Astrocyte (in vitro differentiated cells and primary cell): ENCODE measurements around the gene BTBD16. TPM values are rescaled to one million over a fixed set of nuclear protein-coding genes. Genes with fewer than 3 reads are reported as not detected.

Source experiments
- DNase-seq: peaks from one replicate; pipeline ENCODE4 v3.0.0-alpha.2; 2010; ENCODE audit warnings: low read depth
- FAIRE-seq: peaks from 2 replicates; lab custom pipeline; 2011; peaks lifted over from hg19 to GRCh38; lab: Jason Lieb, UNC
- H2AFZ ChIP-seq: 2 replicates; pipeline ENCODE4 v1.6.0; 2012; ENCODE audit warnings: low read depth, low read length, inconsistent platforms
- H3K27ac ChIP-seq: 2 replicates; pipeline ENCODE4 v1.5.1; 2011; ENCODE audit warnings: low read depth, low read length, inconsistent platforms
- H3K27me3 ChIP-seq: 2 replicates; pipeline ENCODE4 v1.6.0; 2011; ENCODE audit warnings: low read length, inconsistent platforms; ENCODE audit not compliant: insufficient read depth
- H3K36me3 ChIP-seq: 2 replicates; pipeline ENCODE4 v1.5.1; 2011; ENCODE audit warnings: low read length, inconsistent platforms; ENCODE audit not compliant: insufficient read depth
- H3K4me1 ChIP-seq: 2 replicates; pipeline ENCODE4 v1.5.1; 2011; ENCODE audit warnings: low read length, inconsistent platforms; ENCODE audit not compliant: insufficient read depth
- H3K4me2 ChIP-seq: 2 replicates; pipeline ENCODE4 v1.6.0; 2012; ENCODE audit warnings: low read length, inconsistent platforms
- H3K4me3 ChIP-seq: 2 replicates; pipeline ENCODE4 v1.5.1; 2011; ENCODE audit warnings: low read depth, mild to moderate bottlenecking, low read length, inconsistent platforms; ENCODE audit not compliant: insufficient read depth
- H3K79me2 ChIP-seq: 2 replicates; pipeline ENCODE4 v1.6.0; 2012; ENCODE audit warnings: mild to moderate bottlenecking, low read length, inconsistent platforms; ENCODE audit not compliant: insufficient read depth
- H3K9ac ChIP-seq: 2 replicates; pipeline ENCODE4 v1.6.0; 2012; ENCODE audit warnings: mild to moderate bottlenecking, low read length, inconsistent platforms
- H3K9me3 ChIP-seq: 2 replicates; pipeline ENCODE4 v1.5.1; 2012; ENCODE audit warnings: low read depth, mild to moderate bottlenecking, low read length, inconsistent platforms; ENCODE audit not compliant: insufficient read depth
- H4K20me1 ChIP-seq: 2 replicates; pipeline ENCODE4 v1.6.0; 2012; ENCODE audit warnings: low read length, inconsistent platforms; ENCODE audit not compliant: insufficient read depth
- H3K27ac Mint-ChIP-seq: one replicate; pipeline ENCODE4 v1.8.0; 2021; ENCODE audit warnings: mild to moderate bottlenecking, mixed read lengths; ENCODE audit not compliant: unreplicated experiment
- H3K27me3 Mint-ChIP-seq: one replicate; pipeline ENCODE4 v1.8.0; 2021; ENCODE audit warnings: low read depth, mixed read lengths; ENCODE audit not compliant: unreplicated experiment
- H3K36me3 Mint-ChIP-seq: one replicate; pipeline ENCODE4 v1.8.0; 2021; ENCODE audit warnings: low read depth, mixed read lengths; ENCODE audit not compliant: unreplicated experiment
- H3K4me1 Mint-ChIP-seq: one replicate; pipeline ENCODE4 v1.8.0; 2021; ENCODE audit warnings: low read depth, mixed read lengths; ENCODE audit not compliant: unreplicated experiment
- H3K4me3 Mint-ChIP-seq: one replicate; pipeline ENCODE4 v1.8.0; 2021; ENCODE audit warnings: mild to moderate bottlenecking, moderate library complexity, mixed read lengths; ENCODE audit not compliant: unreplicated experiment
- H3K9me3 Mint-ChIP-seq: one replicate; pipeline ENCODE4 v1.8.0; 2021; ENCODE audit warnings: mild to moderate bottlenecking, mixed read lengths; ENCODE audit not compliant: unreplicated experiment
- CTCF ChIP-seq: IDR thresholded peaks from 2 replicates; pipeline ENCODE4 v1.5.1; 2011; ENCODE audit warnings: low read depth, mild to moderate bottlenecking, inconsistent platforms, low read length, moderate library complexity; ENCODE audit not compliant: insufficient read depth
- EZH2 ChIP-seq: IDR thresholded peaks from 2 replicates; pipeline ENCODE4 v1.6.1; 2012; ENCODE audit warnings: mild to moderate bottlenecking, low read length, inconsistent platforms; ENCODE audit not compliant: insufficient read depth
- total RNA-seq: library from RNA; stranded (reverse); gene quantifications from 2 replicates; pipeline ENCODE4 v1.2.1, GENCODE V29; 2021

The BTBD16 gene
- total RNA-seq, 1 donor from 2014 or later, result not detected

GRCh38 chr10:122336961-122337360, 65.9 kb downstream of the BTBD16 start:
- TF ChIP-seq EZH2, result no peak
- no peaks in the 10 kb centered on the region for H3K4me1 ChIP-seq
- H3K27me3 ChIP-seq, result no peaks in the 10 kb centered on the region
- H3K27ac ChIP-seq, result no peak overlapping the region
- DNase-seq (no peak), FAIRE-seq (no peak)
- Mint-ChIP-seq H3K27me3 (no peaks in the 10 kb centered on the region), H3K4me1 (peaks cover 6% of the 10 kb centered on the region), H3K27ac (no peak overlapping the region), H3K4me3 (no peak overlapping the region), H3K9me3 (no peaks in the 10 kb centered on the region), H3K36me3 (no peaks in the 10 kb centered on the region)
- H3K9ac ChIP-seq, result no peak overlapping the region
- no peak overlapping the region for H3K4me3 ChIP-seq
- H3K9me3 ChIP-seq, result no peaks in the 10 kb centered on the region
- no peaks in the 10 kb centered on the region for H4K20me1 ChIP-seq
- no peaks in the 10 kb centered on the region for H3K79me2 ChIP-seq
- H3K4me2 ChIP-seq, result no peak overlapping the region
- H2AFZ ChIP-seq, result no peak overlapping the region
- H3K36me3 ChIP-seq, result no peaks in the 10 kb centered on the region

DNA sequence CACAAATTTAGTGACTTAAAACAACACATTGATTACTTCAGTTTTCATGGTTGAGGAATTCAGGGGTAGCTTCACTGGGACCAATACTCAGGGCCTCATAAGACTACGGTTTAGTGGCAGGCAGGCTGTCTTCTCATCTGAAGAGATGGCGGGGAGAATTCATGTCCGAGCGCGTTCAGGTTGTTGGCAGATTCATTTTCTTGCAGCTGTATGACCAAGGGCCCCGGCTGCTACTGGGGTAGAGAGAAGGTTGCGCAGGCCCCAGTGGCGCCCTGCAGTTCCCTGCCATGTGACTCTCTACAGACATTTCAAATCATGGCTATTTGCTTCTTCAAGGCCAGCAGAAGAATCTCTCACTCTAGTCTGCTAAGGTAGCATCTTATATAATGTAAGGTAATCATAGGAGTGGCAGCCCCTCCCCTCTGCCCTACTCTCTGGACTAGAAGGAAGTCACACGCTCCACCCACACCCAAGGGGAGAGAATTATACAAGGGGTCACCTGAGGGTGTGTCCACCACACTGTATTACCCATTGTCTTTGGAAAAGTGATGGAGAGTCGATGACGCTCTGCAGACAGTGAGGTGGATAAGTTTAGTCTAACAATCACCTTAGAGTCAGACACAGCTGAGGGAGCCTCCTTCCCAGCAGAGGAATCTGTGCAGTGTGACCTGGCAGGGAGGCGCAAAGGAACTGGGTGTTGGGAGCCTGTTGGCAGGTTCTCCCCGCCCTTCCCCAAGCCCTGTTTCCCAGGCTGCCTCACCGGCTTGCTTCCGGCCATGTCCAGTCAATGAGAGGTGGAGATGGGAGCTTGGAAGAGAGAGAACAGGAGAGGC, 67.7 kb downstream of the BTBD16 start:
- no peak overlapping the region for H3K9ac ChIP-seq
- no peak for TF ChIP-seq CTCF
- no peak for TF ChIP-seq EZH2
- no peak overlapping the region for H3K4me3 Mint-ChIP-seq
- no peak overlapping the region for H3K4me2 ChIP-seq
- no peak overlapping the region for H3K4me3 ChIP-seq
- no peaks in the 10 kb centered on the region for H3K9me3 Mint-ChIP-seq
- H3K9me3 ChIP-seq, result no peaks in the 10 kb centered on the region
- no peaks in the 10 kb centered on the region for H3K4me1 Mint-ChIP-seq
- H3K4me1 ChIP-seq, result no peaks in the 10 kb centered on the region
- no peaks in the 10 kb centered on the region for H3K36me3 Mint-ChIP-seq
- H2AFZ ChIP-seq, result no peak overlapping the region
- no peak for DNase-seq
- H3K79me2 ChIP-seq, result no peaks in the 10 kb centered on the region
- no peak overlapping the region for H3K27ac ChIP-seq
- peaks cover 2% of the 10 kb centered on the region for H3K27me3 Mint-ChIP-seq
- no peaks in the 10 kb centered on the region for H3K36me3 ChIP-seq
- no peaks in the 10 kb centered on the region for H3K27me3 ChIP-seq
- H4K20me1 ChIP-seq, result no peaks in the 10 kb centered on the region
- no peak overlapping the region for H3K27ac Mint-ChIP-seq
- FAIRE-seq, result no peak

GRCh38 chr10:122341141-122341810, 70.2 kb downstream of the BTBD16 start:
- Mint-ChIP-seq H3K9me3 (no peaks in the 10 kb centered on the region), H3K27me3 (peaks cover 2% of the 10 kb centered on the region), H3K27ac (no peak overlapping the region), H3K4me3 (no peak overlapping the region), H3K4me1 (peaks cover 6% of the 10 kb centered on the region), H3K36me3 (no peaks in the 10 kb centered on the region)
- Histone ChIP-seq H3K36me3 (no peaks in the 10 kb centered on the region), H3K27me3 (no peaks in the 10 kb centered on the region), H2AFZ (no peak overlapping the region), H3K9ac (no peak overlapping the region), H3K4me3 (no peak overlapping the region), H3K4me2 (peak overlapping the region; percentile 10), H3K9me3 (no peaks in the 10 kb centered on the region), H3K79me2 (no peaks in the 10 kb centered on the region), H4K20me1 (no peaks in the 10 kb centered on the region), H3K27ac (no peak overlapping the region), H3K4me1 (peaks cover 4% of the 10 kb centered on the region)
- TF ChIP-seq CTCF (no peak), EZH2 (no peak)
- FAIRE-seq (no peak), DNase-seq (peak; percentile 89)
